GM12878 (cell line): Measurements from ENCODE around the gene THADA. TPM values are rescaled to one million over a fixed set of nuclear protein-coding genes. Genes with fewer than 3 reads are reported as not detected.

Experiments used
- ATAC-seq: fragments of 200-7000 bp; cut with Tn5 transposase; 3 replicates; pipeline ENCODE4 v1.9.1; 2020; ENCODE audit warnings: mild to moderate bottlenecking, moderate library complexity
- BruUV-seq: library from RNA; stranded (reverse); fragments of 400-500 nt; replicated peaks from 2 replicates; lab custom pipeline; 2021; lab: Mats Ljungman, UMichigan
- CTCF ChIA-PET: fragments of 300-600 bp; sonication (Branson Sonifier 250); formaldehyde crosslinking; extraction: SDS; loops from one replicate; lab custom pipeline; 2021; ENCODE audit warnings: inconsistent platforms; lab: Yijun Ruan, JAX
- POLR2A ChIA-PET: fragments of 350-600 bp; formaldehyde crosslinking; extraction: SDS; loops from one replicate; lab custom pipeline; 2021; ENCODE audit warnings: inconsistent platforms; lab: Charles Lee
- RAD21 ChIA-PET: fragments of 300-600 bp; sonication (Branson Sonifier 250); formaldehyde crosslinking; loops from one replicate; lab custom pipeline; 2023; ENCODE audit warnings: antibody characterized with exemption; ENCODE audit not compliant: unreplicated experiment; lab: Charles Lee
- SMC1A ChIA-PET: fragments of 300-600 bp; sonication (Branson Sonifier 250); formaldehyde crosslinking; loops from one replicate; lab custom pipeline; 2023; ENCODE audit not compliant: unreplicated experiment, uncharacterized antibody; lab: Charles Lee
- DNase-seq: peaks from one replicate; pipeline ENCODE4 v3.0.0-alpha.2; 2011; ENCODE audit warnings: low read depth, low spot score
- FAIRE-seq: peaks from 3 replicates; lab custom pipeline; 2011; peaks lifted over from hg19 to GRCh38; lab: Jason Lieb, UNC
- H2AFZ ChIP-seq: 2 replicates; pipeline ENCODE4 v1.6.0; 2011; ENCODE audit warnings: low read depth, low read length, control low read depth; ENCODE audit not compliant: control insufficient read depth
- H3K27ac ChIP-seq: 2 replicates; pipeline ENCODE4 v1.5.1; 2011; ENCODE audit warnings: control low read depth; ENCODE audit not compliant: control insufficient read depth, insufficient read depth
- H3K27me3 ChIP-seq, 2 experiments: replicated peaks in 1 of 2; 2 replicates each; pipeline versions ENCODE4 v1.6.0 to v1.6.1; 2011; ENCODE audit warnings: low read length in 1 of 2; ENCODE audit not compliant: control insufficient read depth in 2 of 2, insufficient read depth in 2 of 2
- H3K36me3 ChIP-seq, 2 experiments: 2 replicates each; pipeline ENCODE4 v1.5.1; 2011; ENCODE audit warnings: low read length in 1 of 2; ENCODE audit not compliant: control insufficient read depth in 2 of 2, insufficient read depth in 2 of 2
- H3K4me1 ChIP-seq: 2 replicates; pipeline ENCODE4 v1.6.1; 2011; ENCODE audit warnings: mild to moderate bottlenecking, low read length, moderate library complexity, mixed read lengths; ENCODE audit not compliant: control insufficient read depth, insufficient read depth
- H3K4me2 ChIP-seq: 2 replicates; pipeline ENCODE4 v1.6.0; 2011; ENCODE audit warnings: control low read depth; ENCODE audit not compliant: control insufficient read depth, insufficient read depth
- H3K4me3 ChIP-seq: fragments of 200-600 bp; sonication (generic); 2 replicates; pipeline ENCODE4 v1.5.1; 2016
- H3K79me2 ChIP-seq: 2 replicates; pipeline ENCODE4 v1.6.0; 2011; ENCODE audit warnings: low read length; ENCODE audit not compliant: control insufficient read depth, insufficient read depth
- H3K9ac ChIP-seq: 2 replicates; pipeline ENCODE4 v1.8.0; 2011; ENCODE audit warnings: low read length, control low read depth, mixed read lengths; ENCODE audit not compliant: control insufficient read depth, insufficient read depth
- H3K9me3 ChIP-seq: replicated peaks from 3 replicates; pipeline ENCODE4 v1.5.1; 2011; ENCODE audit warnings: mild to moderate bottlenecking, low read length; ENCODE audit not compliant: control insufficient read depth, insufficient read depth
- H4K20me1 ChIP-seq: 2 replicates; pipeline ENCODE4 v1.6.0; 2011; ENCODE audit not compliant: control insufficient read depth, insufficient read depth
- ASH2L ChIP-seq: fragments of 300-600, 200-600 bp; sonication (generic); IDR thresholded peaks from 2 replicates; pipeline ENCODE4 v1.6.1; 2017; ENCODE audit warnings: low read depth, mild to moderate bottlenecking, borderline replicate concordance
- CREB1 ChIP-seq: IDR thresholded peaks from 2 replicates; pipeline ENCODE4 v1.6.1; 2012; ENCODE audit warnings: low read depth, mild to moderate bottlenecking, inconsistent platforms
- CREM ChIP-seq: IDR thresholded peaks from 2 replicates; pipeline ENCODE4 v1.6.1; 2014; ENCODE audit warnings: antibody characterized with exemption, low read depth
- EED ChIP-seq: sonication (generic); IDR thresholded peaks from 2 replicates; pipeline ENCODE4 v1.6.1; 2016; ENCODE audit warnings: antibody characterized with exemption, low read depth
- EZH2 ChIP-seq: IDR thresholded peaks from 2 replicates; pipeline ENCODE4 v1.6.1; 2012; ENCODE audit warnings: low read depth, mild to moderate bottlenecking, control low read depth, inconsistent platforms, low read length, borderline replicate concordance; ENCODE audit not compliant: control insufficient read depth
- FOS ChIP-seq: IDR thresholded peaks from 3 replicates; pipeline ENCODE4 v1.6.1; 2011; ENCODE audit warnings: borderline replicate concordance; ENCODE audit not compliant: insufficient read length; ENCODE audit errors: extremely low read depth
- HDAC6 ChIP-seq: fragments of 200-600 bp; sonication (generic); IDR thresholded peaks from one replicate; pipeline ENCODE4 v1.8.0; 2017; ENCODE audit warnings: antibody characterized with exemption; ENCODE audit not compliant: unreplicated experiment
- MLLT1 ChIP-seq: fragments of 450-650 bp; IDR thresholded peaks from 2 replicates; pipeline ENCODE4 v1.6.1; 2016; ENCODE audit warnings: mild to moderate bottlenecking
- MTA2 ChIP-seq: fragments of 450-650 bp; IDR thresholded peaks from 2 replicates; pipeline ENCODE4 v1.6.1; 2016; ENCODE audit warnings: low read depth, mild to moderate bottlenecking, moderate library complexity
- NFYB ChIP-seq: IDR thresholded peaks from 2 replicates; pipeline ENCODE4 v1.6.1; 2011; ENCODE audit warnings: low read depth, mild to moderate bottlenecking, low read length, improper control_type of control experiment, moderate library complexity; ENCODE audit not compliant: insufficient read depth
- PRDM15 ChIP-seq: fragments of 450-650 bp; formaldehyde crosslinking; IDR thresholded peaks from 2 replicates; pipeline ENCODE4 v1.4.0; 2020; ENCODE audit warnings: mild to moderate bottlenecking, moderate library complexity
- WGBS: methylation state at CpG from one replicate; pipeline ENCODE4 v1.1.6; 2016; ENCODE audit warnings: low lambda C conversion rate; ENCODE audit not compliant: insufficient replicate concordance, insufficient coverage; ENCODE audit errors: missing lambda C conversion rate; 5-methylcytosine and 5-hydroxymethylcytosine counted together
- in situ Hi-C: fragments of 300-500 bp; cut with MboI; formaldehyde crosslinking; loops from 9 replicates; pipeline ENCODE4 v1.14.3; 2018; ENCODE audit warnings: mixed read lengths
- intact Hi-C: fragments of 100-400 bp; cut with micrococcal nuclease; formaldehyde crosslinking; loops from one replicate; pipeline ENCODE4 v1.14.2; 2022; ENCODE audit not compliant: unreplicated experiment
- polyA plus RNA-seq, 11 experiments: library from polyadenylated mRNA; depleted of rRNA in 4 of 11; unstranded in 6 of 11; stranded (reverse) in 5 of 11; fragments of >200 nt; fragmentation: Nextera tagmentation in 4 of 11; fragmentation: Illumina TruSeq in 1 of 11; extraction: Ambion mirVana in 4 of 11; extraction: Trizol in 1 of 11; gene quantifications; 1 replicate in 1 of 11; 2 replicates in 10 of 11; pipeline versions ENCODE4 v1.2.1 to v1.2.3, GENCODE V29; 2011 to 2016; ENCODE audit warnings: inconsistent platforms in 2 of 11, missing spikeins in 2 of 11, low read depth in 1 of 11
- total RNA-seq, 4 experiments: library from RNA; depleted of rRNA in 3 of 4; stranded (reverse); fragments of >200 nt in 3 of 4; fragmentation: Illumina TruSeq in 1 of 4; extraction: Trizol in 1 of 4; gene quantifications; 2 replicates each; pipeline versions ENCODE4 v1.2.1 to v1.2.3, GENCODE V29; 2013 to 2021

THADA gene
- total and polyA plus RNA-seq, 10 of the 15 experiments (the other 5 are each of a cell fraction or from before 2014, with no cell fraction given) = 14.6 to 33.2 (median 23.2) TPM

GRCh38 chr2:43309935-43310334, 285.9 kb downstream of the THADA start (continued):
- no peak for TF ChIP-seq EZH2
- no peak for TF ChIP-seq EED
- no peak for TF ChIP-seq CREB1
- TF ChIP-seq MTA2 = no peak
- TF ChIP-seq FOS = no peak
- TF ChIP-seq ASH2L = no peak
- no peak for TF ChIP-seq HDAC6
- no peak for TF ChIP-seq MLLT1
- no peak for TF ChIP-seq NFYB
- no peak for TF ChIP-seq CREM

GRCh38 chr2:43307973-43308372, 287.9 kb downstream of the THADA start:
- no peaks in the 10 kb centered on the region for H4K20me1 ChIP-seq
- CTCF ChIA-PET = no interaction called here
- RAD21 ChIA-PET = no interaction called here
- SMC1A ChIA-PET = interaction anchor here (1.2 kb wide), 1 partner anchor 15 kb away, joined by 3 read pairs; no protein-coding TSS in a partner anchor
- H3K9ac ChIP-seq = no peak overlapping the region
- peaks cover 9% of the 10 kb centered on the region; the same call in 1 of the 2 replicates for H3K4me1 ChIP-seq
- H2AFZ ChIP-seq = no peak overlapping the region
- H3K9me3 ChIP-seq = no peaks in the 10 kb centered on the region; the same call in 2 of the 3 replicates
- no peaks in the 10 kb centered on the region for H3K79me2 ChIP-seq
- ATAC-seq (no peak), DNase-seq (no peak), FAIRE-seq (no peak)
- no TSS peak for BruUV-seq
- in situ Hi-C loops (no loop called here), intact Hi-C loops (no loop called here)
- H3K27ac ChIP-seq = no peak overlapping the region
- no peaks in the 10 kb centered on the region for H3K27me3 ChIP-seq
- no peak overlapping the region for H3K4me2 ChIP-seq
- 98% methylated on average over 3 of the region's 3 CpGs for WGBS
- POLR2A ChIA-PET = no interaction called here
- H3K4me3 ChIP-seq = no peak overlapping the region
- no peaks in the 10 kb centered on the region for H3K36me3 ChIP-seq
- no peak for TF ChIP-seq PRDM15 (CRISPR knock-in tag)
